Hepatocyte (in vitro differentiated cells): Measurements from ENCODE around the gene MGAT5B.

Experiments
- EZH2 ChIP-seq: fragments of 200-600 bp; sonication (generic); IDR thresholded peaks from 2 replicates; pipeline ENCODE4 v1.6.1; 2016; ENCODE audit warnings: antibody characterized with exemption, mild to moderate bottlenecking, borderline replicate concordance
- EZH2phosphoT487 ChIP-seq: fragments of 200-600 bp; sonication (generic); IDR thresholded peaks from one replicate; pipeline ENCODE4 v1.6.1; 2018; ENCODE audit warnings: antibody characterized with exemption, mild to moderate bottlenecking, low read depth, moderate library complexity; ENCODE audit not compliant: unreplicated experiment, severe bottlenecking
- TF ChIP-seq, protein P1 (sequence below): fragments of 200-600 bp; sonication (generic); IDR thresholded peaks from 2 replicates; pipeline ENCODE4 v1.5.1; 2016; ENCODE audit warnings: antibody characterized with exemption, mild to moderate bottlenecking; ENCODE audit not compliant: poor library complexity

GRCh38 chr17:76943781-76944213 is 75.6 kb downstream of the MGAT5B start:
- TF ChIP-seq, protein P1, sequence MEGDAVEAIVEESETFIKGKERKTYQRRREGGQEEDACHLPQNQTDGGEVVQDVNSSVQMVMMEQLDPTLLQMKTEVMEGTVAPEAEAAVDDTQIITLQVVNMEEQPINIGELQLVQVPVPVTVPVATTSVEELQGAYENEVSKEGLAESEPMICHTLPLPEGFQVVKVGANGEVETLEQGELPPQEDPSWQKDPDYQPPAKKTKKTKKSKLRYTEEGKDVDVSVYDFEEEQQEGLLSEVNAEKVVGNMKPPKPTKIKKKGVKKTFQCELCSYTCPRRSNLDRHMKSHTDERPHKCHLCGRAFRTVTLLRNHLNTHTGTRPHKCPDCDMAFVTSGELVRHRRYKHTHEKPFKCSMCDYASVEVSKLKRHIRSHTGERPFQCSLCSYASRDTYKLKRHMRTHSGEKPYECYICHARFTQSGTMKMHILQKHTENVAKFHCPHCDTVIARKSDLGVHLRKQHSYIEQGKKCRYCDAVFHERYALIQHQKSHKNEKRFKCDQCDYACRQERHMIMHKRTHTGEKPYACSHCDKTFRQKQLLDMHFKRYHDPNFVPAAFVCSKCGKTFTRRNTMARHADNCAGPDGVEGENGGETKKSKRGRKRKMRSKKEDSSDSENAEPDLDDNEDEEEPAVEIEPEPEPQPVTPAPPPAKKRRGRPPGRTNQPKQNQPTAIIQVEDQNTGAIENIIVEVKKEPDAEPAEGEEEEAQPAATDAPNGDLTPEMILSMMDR: no peak
- TF ChIP-seq EZH2phosphoT487 (no peak), EZH2 (no peak)
